OCI-LY1 (cell line): ENCODE data around the gene TMEM171.

Experiments used
- CTCF ChIP-seq: fragments of 200-600 bp; sonication (generic), shearing (Covaris generic); IDR thresholded peaks from 2 replicates; pipeline ENCODE4 v1.5.1; 2017; ENCODE audit warnings: mild to moderate bottlenecking, antibody characterized with exemption, low read length, moderate library complexity, mixed read lengths
- EZH2 ChIP-seq: fragments of 200-600 bp; sonication (generic), shearing (Covaris generic); IDR thresholded peaks from 2 replicates; pipeline ENCODE4 v1.8.0; 2017; ENCODE audit warnings: borderline replicate concordance, mixed run types, mild to moderate bottlenecking, antibody characterized with exemption, low read length, moderate library complexity, mixed read lengths

- no peak for TF ChIP-seq CTCF
- no peak for TF ChIP-seq EZH2
Measured at GRCh38 chr5:73153513-73153912, 33.1 kb downstream of the TMEM171 start.
